Cardiac atrium fibroblast (primary cell): ENCODE data around the gene CDRT4. TPM values are rescaled to one million over a fixed set of nuclear protein-coding genes. Genes with fewer than 3 reads are reported as not detected.

Experiments used
- total RNA-seq: library from RNA; depleted of rRNA; stranded (reverse); fragments of >200 nt; gene quantifications from 2 replicates; pipeline ENCODE4 v1.2.3, GENCODE V29; 2015

CDRT4 gene
- not detected in 2 replicates for total RNA-seq

DNA sequence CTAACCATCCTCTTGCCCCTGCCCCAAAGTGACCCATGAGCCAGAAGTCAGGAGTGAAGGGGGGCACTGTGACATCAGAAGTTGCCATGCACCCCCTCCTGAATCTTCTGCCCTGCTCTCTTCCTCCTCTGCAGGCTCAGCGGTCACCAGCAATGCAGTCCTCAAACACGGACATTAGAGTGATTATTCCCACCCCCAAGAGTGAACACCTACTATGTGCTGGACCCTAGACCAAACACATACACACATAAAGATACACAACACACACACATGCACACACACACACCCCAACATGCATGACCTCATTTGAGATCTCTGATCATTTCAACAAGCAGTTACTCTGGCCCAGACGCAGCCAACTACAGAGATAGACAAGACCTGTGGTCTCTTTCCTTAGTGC lies at the start of gene CDRT4:
Gene CDRT4, minus strand, starts transcription at position 30 of the 400 bp plus-strand sequence. CDS start 27,383 bp downstream, outside the sequence.

Other genes with a start within 250 kb of the CDRT4 start
- gene PMP22, start 202.3 kb downstream of the CDRT4 start, total RNA-seq, result 64.3 and 67.1 TPM in 2 replicates
- not detected in 2 replicates for gene TEKT3, start 126.0 kb downstream of the CDRT4 start, total RNA-seq
- gene TVP23C, start 95.9 kb upstream of the CDRT4 start, total RNA-seq, result 4.9 and 11.5 TPM in 2 replicates
- not detected in 2 replicates for gene FBXW10B, start 152.1 kb upstream of the CDRT4 start, total RNA-seq
- 26.0 and 82.1 TPM in 2 replicates for gene TRIM16, start 216.7 kb upstream of the CDRT4 start, total RNA-seq
- gene ZNF286A, start 232.1 kb upstream of the CDRT4 start, total RNA-seq, result 20.7 and 21.5 TPM in 2 replicates